ENCODE results near the gene EIF3L.

Gene EIF3L

DNA sequence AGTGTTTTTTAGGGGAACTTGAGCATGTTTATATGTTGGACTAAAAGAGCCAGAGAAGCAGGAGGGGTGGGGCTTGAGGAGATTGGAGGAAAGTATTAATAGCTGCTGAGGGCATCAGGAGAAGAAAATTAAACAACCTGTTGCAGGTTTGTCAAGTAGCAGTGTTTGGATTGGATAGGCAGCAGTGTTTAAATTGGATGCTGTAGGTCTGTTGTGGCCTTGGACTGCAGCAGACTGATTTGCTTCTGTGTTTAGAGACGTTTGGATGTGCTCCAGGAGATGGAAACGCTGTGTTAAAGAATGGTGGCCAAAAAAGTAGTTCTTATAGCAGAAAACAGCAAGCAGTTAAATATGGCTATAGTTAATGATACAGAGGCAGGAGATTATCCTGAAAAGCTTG, 5.7 kb downstream of the EIF3L start:
- DNase-seq (ENCODE audit: low read depth, low spot score): no peak

DNA sequence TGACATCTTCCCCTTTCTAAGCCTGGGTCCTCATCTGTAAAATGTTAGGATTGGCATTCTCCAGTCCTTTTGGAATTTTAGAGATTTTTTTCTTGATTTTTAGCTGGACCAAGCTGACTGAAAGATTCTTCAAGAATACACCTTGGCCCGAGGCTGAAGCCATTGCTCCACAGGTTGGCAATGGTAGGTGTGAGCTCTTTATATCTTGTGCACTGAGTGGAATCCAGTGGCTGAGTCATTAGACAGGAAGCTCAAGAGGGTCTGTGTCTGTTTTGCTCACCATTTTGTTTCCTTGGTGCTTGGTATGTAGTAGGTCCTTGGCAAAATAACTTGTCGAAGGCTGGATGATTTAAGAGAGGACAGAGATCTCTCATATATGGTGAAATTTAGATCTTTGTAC, 6.2 kb downstream of the EIF3L start:
- DNase-seq (ENCODE audit: low read depth, low spot score): no peak

DNA sequence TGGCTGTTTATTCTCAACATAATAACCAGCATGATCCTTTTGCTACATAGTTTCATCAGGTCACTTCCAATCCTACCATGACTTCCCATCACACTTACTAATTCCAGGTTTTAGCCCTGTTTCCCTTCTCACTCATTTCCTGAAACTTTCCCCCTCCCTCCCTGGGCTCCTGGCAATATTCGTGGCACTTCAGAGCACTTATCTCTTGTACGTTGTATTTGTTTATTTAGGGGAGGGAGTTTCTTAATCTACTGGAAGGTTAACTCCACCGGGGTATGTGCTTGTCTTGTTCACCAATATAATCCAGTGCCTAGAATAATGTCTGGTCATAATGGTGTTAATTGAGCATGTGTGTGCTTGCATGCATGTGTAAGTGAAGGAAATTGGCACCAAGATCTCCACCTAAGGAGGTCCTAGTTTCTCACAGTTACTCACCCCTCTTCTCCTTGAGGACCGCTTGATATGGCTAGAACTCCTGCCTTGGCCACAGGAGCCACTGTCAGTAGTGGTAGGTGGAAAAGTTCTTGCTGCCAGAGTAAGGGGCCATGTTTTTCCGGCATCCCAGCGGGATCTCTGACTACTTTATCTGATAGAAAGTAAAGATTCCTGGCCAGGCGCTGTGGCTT, 11.7 kb downstream of the EIF3L start:
- no peak for DNase-seq (ENCODE audit: low read depth, low spot score)

DNA sequence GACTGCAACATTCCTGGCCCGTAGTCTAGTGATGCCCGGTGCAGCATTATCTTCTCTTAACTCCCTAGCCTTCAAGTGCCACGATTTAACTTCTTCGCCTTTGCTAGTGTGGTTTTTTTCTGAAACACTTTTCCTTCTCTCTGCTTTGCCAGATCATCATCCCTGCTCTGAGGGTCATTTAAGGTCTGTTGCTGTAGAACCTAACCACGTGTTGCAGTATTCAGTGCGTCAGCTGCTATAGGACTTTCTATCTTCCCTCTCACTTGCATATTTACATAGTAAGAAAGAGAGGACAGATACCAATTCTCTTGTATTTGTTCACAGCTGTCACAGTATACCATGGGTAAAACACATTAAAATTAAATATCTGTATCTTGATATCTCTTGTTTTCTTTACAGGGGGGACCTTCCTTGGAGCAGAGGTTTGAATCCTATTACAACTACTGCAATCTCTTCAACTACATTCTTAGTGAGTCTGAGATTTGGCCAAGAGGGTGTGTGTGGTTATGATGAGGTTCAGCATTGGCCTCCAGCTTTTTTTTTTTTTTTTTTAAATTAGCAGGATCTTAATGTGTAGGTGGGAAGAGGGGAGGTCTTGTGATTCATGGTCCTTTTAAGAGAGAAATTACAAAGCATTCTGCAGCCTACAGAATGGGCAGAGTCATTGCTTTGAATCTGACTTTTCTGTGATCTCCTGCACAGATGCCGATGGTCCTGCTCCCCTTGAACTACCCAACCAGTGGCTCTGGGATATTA, 13.5 kb downstream of the EIF3L start:
- DNase-seq (ENCODE audit: low read depth, low spot score): no peak

DNA sequence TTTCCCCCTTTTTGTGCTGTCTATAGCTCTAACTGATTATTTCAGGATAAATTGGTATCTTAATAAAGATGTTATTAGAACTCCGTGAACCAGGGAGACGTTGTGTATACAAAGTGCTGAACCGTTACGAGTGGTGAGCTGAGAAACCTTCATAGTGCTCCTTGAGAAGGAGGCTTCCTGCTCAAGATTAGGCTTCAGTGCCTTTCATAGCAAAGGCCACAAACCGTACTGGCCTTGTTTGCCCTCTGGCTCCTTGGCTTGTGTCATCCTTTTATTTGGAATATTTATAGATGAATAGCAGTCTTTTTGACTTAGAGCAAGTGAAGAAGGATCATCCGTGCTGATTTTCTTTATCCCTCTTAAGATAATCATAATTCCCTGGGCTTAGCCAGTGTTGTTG, 16.3 kb downstream of the EIF3L start:
- no peak for DNase-seq (ENCODE audit: low read depth, low spot score)

DNA sequence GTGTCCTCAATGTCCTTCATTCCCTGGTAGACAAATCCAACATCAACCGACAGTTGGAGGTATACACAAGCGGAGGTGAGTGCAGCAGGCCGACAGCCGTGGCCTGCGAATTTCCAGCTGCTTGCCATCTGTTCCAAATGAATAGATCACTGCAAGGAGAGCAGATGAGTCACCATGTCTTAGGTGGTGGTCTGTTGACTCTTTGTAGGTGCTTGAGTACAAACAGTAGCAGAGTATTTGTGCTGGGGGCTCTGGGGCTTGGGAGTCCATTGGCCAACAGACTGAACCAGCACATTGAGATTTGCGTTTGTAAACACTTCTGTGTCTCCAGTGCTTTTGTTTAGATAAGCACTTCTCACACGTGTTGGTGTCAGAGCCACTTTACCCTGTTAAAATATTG, 21.1 kb downstream of the EIF3L start:
- no peak for DNase-seq (ENCODE audit: low read depth, low spot score)

DNA sequence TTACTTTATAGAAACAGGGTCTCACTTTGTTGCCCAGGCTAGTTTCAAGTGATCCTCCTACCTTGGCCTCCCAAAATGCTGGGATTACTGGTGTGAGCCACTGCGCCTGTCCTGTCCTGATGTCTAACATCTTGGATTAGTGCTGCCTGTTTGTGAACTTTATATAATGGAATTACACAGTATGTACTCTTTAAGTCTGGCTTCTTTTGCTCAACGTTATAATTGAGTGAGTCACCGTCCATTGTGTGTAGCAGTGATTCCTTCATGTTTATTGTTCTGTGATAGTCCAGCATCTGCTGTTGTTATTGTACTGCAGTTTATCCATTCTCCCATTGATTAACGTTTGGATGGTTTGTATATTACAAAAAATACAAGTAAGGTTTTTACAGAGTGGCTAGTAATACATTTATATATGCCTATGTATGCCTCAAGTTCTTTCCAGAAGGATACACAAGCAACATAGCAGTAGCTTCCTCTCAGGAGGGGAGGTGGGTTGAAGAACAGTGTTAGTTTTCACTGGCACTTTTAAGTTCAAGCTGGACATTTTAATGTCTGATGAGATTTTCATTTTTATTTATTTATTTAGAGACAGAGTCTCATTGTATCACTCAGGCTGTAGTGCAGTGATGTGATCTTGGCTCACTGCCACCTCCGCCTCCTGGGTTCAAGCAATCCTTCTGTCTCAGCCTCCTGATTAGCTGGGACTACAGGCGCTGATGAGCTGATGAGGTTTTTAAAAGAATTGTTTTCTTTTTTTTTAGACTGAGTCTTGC, 31.6 kb downstream of the EIF3L start:
- DNase-seq (ENCODE audit: low read depth, low spot score): no peak

DNA sequence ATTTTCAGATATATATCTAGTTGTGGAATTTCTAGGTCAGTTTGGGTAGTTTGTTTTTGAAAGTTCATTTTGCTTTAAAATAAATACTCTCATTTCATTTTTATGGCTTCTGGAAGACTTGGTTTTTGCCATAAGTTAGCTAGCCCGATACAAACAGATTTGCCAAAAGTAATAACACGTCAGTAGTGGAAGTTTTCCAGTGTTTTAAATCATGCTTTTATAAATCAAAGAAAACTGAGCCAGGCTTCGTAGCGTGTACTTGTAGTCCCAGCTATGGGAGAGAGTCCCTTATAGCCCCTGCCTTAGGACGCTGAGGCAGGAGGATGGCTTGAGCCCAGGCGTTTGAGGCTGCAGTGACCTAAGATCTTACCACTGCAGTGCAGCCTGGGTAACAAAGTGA, 35.2 kb downstream of the EIF3L start:
- no peak for DNase-seq (ENCODE audit: low read depth, low spot score)

DNA sequence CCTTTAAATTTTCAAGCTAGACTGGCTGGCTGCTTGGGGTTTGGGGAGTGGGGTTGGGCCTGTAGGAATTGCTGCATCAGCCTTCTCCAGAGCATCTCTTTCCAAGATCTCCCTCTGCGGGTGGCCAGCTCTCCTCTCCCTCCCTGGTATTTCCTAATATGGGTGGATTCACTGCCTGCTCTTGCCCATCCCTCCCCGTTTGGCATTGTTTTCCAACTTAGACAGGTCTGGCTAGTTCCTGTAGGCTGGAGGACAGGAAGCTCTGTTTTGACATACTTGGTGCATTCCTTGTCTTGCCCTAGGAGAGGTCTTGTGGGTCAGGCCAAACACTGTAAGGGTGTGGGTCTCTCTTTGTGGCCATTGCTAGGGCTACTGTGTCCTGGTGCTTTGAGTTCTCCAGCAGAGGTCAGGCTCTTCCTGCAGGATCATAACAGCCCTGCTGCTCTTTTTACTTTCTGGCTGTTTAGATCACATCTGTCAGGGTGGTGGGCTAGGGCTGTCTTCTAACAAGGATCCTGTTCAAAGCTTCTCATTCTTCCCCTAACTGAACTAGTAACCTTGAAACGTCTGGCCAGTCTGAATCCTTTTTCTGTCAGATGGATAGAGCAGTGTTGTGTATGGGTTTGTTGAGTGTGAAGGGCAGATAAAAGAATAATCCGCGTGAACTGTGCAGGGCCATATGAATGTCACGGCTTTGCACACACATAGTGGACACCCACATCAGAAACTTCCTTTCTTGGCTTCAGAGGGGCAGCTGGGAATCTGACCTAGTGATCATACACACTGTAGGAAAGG, 38.6 kb downstream of the EIF3L start:
- no peak for DNase-seq (ENCODE audit: low read depth, low spot score)

DNA sequence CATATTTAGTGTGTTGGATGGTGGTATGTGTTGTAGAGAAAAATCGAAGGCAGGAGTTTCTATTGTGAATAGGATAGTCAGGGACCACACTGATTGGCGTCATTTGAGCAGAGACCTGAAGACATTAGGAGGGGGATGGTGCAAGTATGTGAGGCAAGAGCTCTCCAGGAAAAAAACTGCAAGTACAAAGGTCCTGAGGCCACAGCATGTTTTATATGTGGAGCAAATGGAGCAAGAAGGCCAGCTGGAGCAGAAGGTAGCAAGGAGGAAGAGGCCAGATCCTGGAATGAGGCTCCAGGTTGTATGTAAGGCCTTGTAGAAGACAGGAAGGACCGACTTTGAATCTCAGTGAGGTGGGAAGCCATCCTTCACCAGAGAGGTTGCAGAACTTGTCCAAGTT, 42.7 kb downstream of the EIF3L start:
- DNase-seq (ENCODE audit: low read depth, low spot score): no peak

DNA sequence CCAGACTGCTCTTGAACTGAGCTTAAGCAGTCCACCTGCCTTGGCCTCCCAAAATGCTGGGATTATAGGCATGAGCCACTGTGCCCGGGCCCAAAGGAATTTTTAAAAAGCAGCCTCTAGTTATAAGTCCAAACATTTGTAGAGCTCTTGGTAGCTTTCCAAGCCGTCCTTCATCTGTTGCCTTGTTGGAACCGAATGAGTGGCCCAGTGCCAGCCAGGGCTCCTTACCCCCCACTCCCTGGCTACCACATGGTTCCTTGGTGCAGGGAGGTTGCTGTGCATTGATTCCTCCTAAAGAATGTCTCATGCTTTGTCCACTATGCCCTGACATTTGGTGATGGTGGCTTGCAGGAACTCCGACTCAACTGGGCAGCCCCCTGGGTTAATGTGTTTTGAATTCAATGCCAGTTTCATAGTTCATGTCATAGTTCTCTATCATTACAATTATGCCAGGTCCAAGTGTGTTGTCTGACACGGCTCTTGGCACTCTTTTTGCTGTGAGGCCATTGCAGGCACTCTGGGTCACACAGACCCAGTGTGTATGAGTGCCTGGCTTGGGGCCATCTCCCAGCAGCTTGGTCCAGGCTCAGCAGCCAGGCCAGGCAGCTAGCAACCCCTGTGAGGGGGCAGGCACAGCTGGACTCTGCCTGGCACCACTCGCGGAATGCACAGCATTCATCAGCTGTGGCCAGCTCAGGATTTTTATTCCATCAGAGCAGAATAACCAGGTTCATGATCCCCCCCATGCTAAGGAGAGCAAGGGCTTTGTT, 43.5 kb downstream of the EIF3L start:
- no peak for DNase-seq (ENCODE audit: low read depth, low spot score)

DNA sequence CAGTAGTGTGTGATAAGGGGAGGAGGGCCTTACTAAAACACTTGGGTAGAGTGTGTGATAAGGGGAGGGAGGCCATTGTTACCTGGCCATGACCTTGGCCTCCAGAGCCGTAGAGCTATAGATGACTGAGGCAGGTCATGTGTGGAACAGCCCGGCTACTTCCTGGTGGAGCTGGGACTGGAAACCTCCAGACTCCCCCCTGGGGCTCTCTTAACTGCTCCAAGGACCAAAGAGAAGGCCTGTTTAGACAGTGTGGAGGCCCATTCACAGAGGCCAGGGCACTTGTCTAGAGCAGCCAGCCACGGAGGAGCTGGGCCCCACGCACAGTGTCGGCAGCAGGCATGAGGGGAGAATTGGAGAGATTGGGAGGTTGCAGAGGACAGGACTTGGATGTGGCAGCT, 44.4 kb downstream of the EIF3L start:
- DNase-seq (ENCODE audit: low read depth, low spot score): no peak

DNA sequence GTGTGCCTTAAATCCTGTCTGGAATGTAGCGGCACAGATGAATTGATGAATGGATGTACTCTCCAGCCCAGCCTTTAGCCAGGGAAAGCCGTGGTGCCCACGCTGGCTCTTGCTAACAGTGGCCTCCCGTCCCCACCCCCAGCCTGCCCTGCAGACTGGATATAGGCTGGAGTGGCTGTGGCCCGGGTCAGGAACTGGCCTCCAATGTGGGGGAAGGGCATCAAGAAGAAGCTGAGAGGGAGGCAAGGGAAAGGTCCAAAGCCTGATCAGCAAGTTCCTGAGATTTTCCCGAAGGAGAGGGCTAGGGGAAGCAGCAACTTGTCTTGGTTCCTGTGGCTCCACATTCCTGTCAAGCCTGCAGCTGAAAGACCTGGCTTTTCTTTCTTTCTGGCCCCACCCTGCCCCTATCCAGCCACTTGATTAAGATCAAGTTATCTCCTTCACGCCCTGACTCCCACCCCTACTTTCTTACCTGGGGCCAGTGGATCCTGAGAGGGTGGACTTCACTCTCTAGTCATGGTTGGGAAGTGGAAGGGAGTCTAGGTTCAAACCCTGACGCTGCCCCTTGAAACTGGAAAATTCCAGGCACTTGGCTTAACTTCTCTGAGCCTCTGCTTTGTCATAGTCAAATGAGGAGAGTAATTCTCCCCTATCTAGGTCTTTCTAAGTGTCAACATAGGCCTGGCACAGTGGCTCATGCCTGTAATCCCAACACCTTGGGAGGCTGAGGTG, 45.9 kb downstream of the EIF3L start:
- no peak for DNase-seq (ENCODE audit: low read depth, low spot score)

DNA sequence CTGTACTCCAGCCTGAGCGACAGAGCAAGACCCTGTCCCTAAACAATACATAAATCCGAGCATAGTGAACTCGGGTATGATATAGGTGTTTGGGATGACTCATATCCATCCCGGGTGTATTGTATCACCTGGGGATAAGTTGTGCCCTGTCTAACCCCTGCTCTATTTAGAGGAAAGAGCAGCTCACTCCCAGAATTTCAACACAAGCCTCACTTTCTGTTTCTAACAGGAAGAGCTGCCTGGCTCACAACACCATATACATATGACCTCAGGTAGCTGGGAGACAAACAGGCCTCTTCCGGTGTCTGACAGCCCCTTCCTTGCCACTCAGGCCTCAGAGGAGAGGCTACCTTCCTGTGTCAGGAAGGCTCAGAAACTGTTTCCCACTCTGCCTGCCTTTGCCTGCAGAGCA, 47.0 kb downstream of the EIF3L start:
- no peak for DNase-seq (ENCODE audit: low read depth, low spot score)

DNA sequence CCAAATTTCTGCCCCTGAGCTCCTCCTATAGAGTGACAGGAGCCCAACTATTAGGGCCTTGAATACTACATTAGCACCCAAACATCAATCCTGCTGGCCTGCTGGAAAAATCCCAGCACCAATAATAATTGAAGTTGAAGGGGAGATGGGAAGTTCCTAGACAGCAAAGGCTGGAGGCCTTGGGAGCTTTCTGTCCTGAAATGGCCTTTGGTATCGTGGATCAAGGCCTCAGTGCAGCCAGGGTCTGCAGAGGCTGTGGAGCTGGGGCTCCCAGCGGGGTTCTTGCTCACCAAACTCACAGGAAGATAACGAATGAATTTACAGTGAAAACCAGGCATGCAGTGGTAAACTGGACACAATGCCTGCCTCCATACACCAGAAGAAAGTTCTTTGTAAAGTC, 47.7 kb downstream of the EIF3L start:
- no peak for DNase-seq (ENCODE audit: low read depth, low spot score)

DNA sequence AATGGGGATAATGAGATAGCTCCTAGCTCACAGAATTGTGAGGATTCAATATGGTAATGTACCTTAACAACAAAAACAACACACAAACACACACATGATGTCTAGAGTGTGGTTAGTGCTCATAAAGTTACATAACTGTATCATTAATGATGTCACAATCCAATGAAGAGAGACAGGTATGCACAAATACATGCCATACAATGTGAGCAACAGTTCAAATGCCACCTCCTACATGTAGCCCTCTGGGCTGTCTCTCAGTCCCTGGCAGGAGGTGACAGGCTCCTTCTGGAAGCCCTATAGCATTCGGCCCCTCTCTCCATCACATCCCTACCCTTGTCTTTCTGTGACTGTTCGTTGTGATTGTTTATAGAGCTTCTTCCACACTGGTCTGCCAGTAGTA, 48.6 kb downstream of the EIF3L start:
- DNase-seq (ENCODE audit: low read depth, low spot score): no peak

DNA sequence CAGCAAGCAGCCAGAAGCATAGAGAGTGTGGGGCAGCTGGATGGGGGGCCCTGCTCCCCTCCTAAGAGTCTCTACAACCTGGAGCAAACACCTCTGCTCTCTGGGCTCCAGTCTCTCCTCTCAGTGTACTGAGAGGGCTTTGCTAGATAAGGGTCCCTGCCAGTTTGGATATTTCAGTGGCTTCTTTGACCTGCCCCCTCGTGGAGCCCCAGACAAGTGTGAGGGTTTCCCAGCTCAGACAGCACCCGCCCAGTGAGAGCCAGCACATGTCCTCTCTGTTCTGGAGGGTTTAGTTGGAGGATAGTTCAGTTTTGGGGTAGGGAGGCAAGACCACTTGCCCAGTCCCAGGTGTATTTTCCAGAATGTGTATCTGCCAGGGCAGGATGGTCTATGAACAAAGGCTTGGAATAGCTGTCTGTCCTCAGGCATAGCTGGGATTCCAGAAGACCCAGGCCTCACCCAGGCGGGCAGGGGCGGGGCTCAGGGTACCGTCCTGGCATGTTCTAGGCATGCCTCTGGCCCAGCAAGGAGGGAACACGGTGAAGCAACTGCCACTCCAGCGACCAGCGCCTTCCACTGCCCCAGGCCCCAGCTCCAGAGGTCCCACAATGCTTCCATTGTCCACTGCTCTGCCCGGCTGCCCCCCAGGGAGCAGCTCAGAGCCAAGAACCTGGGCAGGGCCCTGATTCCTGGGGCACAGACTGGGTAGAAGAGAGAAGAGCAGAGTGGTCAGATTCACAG, 49.4 kb downstream of the EIF3L start:
- DNase-seq (ENCODE audit: low read depth, low spot score): no peak

DNA sequence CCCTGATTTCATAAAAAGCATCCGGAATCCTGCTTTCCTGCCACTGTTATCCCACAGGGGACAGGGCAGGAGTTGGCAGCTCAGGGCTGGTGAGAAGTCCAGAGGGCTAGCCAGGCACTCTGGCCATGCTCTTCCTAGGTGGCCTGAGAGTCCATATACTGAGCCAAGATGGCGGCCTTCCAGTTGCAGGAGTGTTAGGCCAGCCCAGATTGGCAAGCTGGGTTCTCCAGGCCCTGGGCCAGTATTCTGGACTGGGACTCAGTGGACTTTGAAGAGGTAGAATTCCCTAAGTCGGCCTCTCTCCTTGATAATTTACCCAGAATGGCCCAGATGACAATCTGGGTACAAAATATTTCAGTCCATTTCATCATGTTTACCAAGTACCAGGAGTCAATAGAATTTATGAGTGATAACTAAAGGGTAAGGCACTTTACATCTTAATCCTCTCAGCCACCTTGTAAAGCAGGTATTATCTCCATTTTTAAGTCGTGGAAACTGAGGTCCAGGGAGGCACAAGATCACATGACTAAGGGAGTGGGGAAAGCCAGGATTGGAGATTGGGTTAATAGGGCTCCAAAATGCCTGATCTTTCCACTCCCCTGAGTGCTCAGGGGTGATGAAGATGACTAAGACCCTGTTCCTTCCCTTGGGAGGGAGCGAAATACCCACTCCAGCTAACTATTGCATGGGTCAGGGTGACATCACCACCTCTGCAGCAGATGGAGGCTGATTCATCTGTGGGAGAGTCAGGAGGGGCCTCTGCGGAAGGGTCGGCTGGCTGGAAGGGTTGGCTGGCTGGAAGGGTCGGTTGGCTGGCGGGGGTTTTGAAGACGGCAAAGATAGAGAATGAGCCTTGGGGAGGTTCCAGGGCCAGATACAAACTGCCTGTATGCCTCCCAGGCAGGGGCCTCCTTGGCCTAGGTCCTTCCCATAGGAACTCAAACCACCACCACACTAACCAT, 55.6 kb downstream of the EIF3L start:
- DNase-seq (ENCODE audit: low read depth, low spot score): no peak
